Hepatocyte (in vitro differentiated cells): ENCODE data around the gene ADD1.

Source experiments
- EZH2 ChIP-seq: fragments of 200-600 bp; sonication (generic); IDR thresholded peaks from 2 replicates; pipeline ENCODE4 v1.6.1; 2016; ENCODE audit warnings: antibody characterized with exemption, mild to moderate bottlenecking, borderline replicate concordance
- EZH2phosphoT487 ChIP-seq: fragments of 200-600 bp; sonication (generic); IDR thresholded peaks from one replicate; pipeline ENCODE4 v1.6.1; 2018; ENCODE audit warnings: antibody characterized with exemption, mild to moderate bottlenecking, low read depth, moderate library complexity; ENCODE audit not compliant: unreplicated experiment, severe bottlenecking
- TF ChIP-seq, protein P1 (sequence below): fragments of 200-600 bp; sonication (generic); IDR thresholded peaks from 2 replicates; pipeline ENCODE4 v1.5.1; 2016; ENCODE audit warnings: antibody characterized with exemption, mild to moderate bottlenecking; ENCODE audit not compliant: poor library complexity

GRCh38 chr4:2908686-2909085 is 65.0 kb downstream of the ADD1 start:
- TF ChIP-seq, protein P1, sequence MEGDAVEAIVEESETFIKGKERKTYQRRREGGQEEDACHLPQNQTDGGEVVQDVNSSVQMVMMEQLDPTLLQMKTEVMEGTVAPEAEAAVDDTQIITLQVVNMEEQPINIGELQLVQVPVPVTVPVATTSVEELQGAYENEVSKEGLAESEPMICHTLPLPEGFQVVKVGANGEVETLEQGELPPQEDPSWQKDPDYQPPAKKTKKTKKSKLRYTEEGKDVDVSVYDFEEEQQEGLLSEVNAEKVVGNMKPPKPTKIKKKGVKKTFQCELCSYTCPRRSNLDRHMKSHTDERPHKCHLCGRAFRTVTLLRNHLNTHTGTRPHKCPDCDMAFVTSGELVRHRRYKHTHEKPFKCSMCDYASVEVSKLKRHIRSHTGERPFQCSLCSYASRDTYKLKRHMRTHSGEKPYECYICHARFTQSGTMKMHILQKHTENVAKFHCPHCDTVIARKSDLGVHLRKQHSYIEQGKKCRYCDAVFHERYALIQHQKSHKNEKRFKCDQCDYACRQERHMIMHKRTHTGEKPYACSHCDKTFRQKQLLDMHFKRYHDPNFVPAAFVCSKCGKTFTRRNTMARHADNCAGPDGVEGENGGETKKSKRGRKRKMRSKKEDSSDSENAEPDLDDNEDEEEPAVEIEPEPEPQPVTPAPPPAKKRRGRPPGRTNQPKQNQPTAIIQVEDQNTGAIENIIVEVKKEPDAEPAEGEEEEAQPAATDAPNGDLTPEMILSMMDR, result no peak
- no peak for TF ChIP-seq EZH2phosphoT487
- TF ChIP-seq EZH2, result no peak
